HepG2 (cell line): ENCODE measurements around the gene ALDH16A1. TPM values are rescaled to one million over a fixed set of nuclear protein-coding genes. Genes with fewer than 3 reads are reported as not detected.

Experiments
- ATF1 ChIP-seq: IDR thresholded peaks from 2 replicates; pipeline ENCODE4 v1.6.1; 2016; ENCODE audit warnings: mild to moderate bottlenecking, control low read depth
- HDAC6 ChIP-seq: fragments of 200-600 bp; sonication (generic); IDR thresholded peaks from 2 replicates; pipeline ENCODE4 v1.7.0; 2017; ENCODE audit warnings: mild to moderate bottlenecking, antibody characterized with exemption, low read length, low read depth
- MTA1 ChIP-seq: sonication (generic); formaldehyde crosslinking; IDR thresholded peaks from 2 replicates; pipeline ENCODE4 v1.4.0; 2020; ENCODE audit warnings: missing genetic modification reagents, mild to moderate bottlenecking, borderline replicate concordance
- PHF21A ChIP-seq: sonication (generic); formaldehyde crosslinking; IDR thresholded peaks from 2 replicates; pipeline ENCODE4 v1.5.0; 2020; ENCODE audit warnings: mild to moderate bottlenecking, missing genetic modification reagents
- SMAD1 ChIP-seq: sonication (generic); formaldehyde crosslinking; IDR thresholded peaks from 2 replicates; pipeline ENCODE4 v1.4.0; 2020; ENCODE audit warnings: missing genetic modification reagents, low read depth, mild to moderate bottlenecking, borderline replicate concordance
- SP1 ChIP-seq, 2 experiments: fragments of 450-650 bp in 1 of 2; sonication (generic) in 1 of 2; formaldehyde crosslinking in 1 of 2; IDR thresholded peaks; 2 replicates each; pipeline versions ENCODE4 v1.4.0 to v1.6.1; 2016 to 2020; ENCODE audit warnings: missing genetic modification reagents in 1 of 2
- ZFP90 ChIP-seq: sonication (generic); formaldehyde crosslinking; IDR thresholded peaks from 2 replicates; pipeline ENCODE4 v1.8.0; 2022; ENCODE audit warnings: missing genetic modification reagents, mild to moderate bottlenecking, inconsistent platforms, borderline replicate concordance
- ZNF317 ChIP-seq: sonication (generic); formaldehyde crosslinking; IDR thresholded peaks from 2 replicates; pipeline ENCODE4 v1.5.0; 2020; ENCODE audit warnings: mild to moderate bottlenecking, missing genetic modification reagents
- ZNF552 ChIP-seq: sonication (generic); formaldehyde crosslinking; IDR thresholded peaks from 2 replicates; pipeline ENCODE4 v1.9.0; 2022; ENCODE audit warnings: missing genetic modification reagents, mild to moderate bottlenecking, borderline replicate concordance
- polyA plus RNA-seq, 8 experiments: library from polyadenylated mRNA; depleted of rRNA in 3 of 8; stranded (reverse) in 7 of 8; unstranded in 1 of 8; fragments of >200 nt; fragmentation: Illumina TruSeq in 4 of 8; extraction: Trizol in 4 of 8; gene quantifications; 2 replicates each; pipeline versions ENCODE4 v1.2.1 to v1.2.3, GENCODE V29; 2011 to 2016; ENCODE audit warnings: low read depth in 4 of 8, missing spikeins in 1 of 8, mixed read lengths in 1 of 8; ENCODE audit not compliant: insufficient read depth in 1 of 8
- total RNA-seq, 5 experiments: library from RNA; depleted of rRNA; stranded (reverse); fragments of >200 nt; fragmentation: Illumina TruSeq; extraction: Trizol; gene quantifications; 2 replicates each; pipeline ENCODE4 v1.2.3, GENCODE V29; 2016; ENCODE audit warnings: low read depth in 1 of 5
- TF ChIP-seq, protein P1 (sequence below), 2 experiments: sonication (generic) in 1 of 2; formaldehyde crosslinking in 1 of 2; IDR thresholded peaks; 2 replicates each; pipeline versions ENCODE4 v1.6.1 to v1.9.0; 2014 to 2022; ENCODE audit warnings: antibody characterized with exemption in 1 of 2, borderline replicate concordance in 1 of 2, inconsistent platforms in 1 of 2, low read depth in 1 of 2, missing genetic modification reagents in 1 of 2
- TF ChIP-seq, protein P2 (sequence below): sonication (generic); formaldehyde crosslinking; conservative IDR thresholded peaks from 2 replicates; pipeline ENCODE4 v1.4.0; 2020; ENCODE audit warnings: missing genetic modification reagents
- TF ChIP-seq, protein P3 (sequence below): sonication (generic); formaldehyde crosslinking; IDR thresholded peaks from 2 replicates; pipeline ENCODE4 v1.5.1; 2020; ENCODE audit warnings: mild to moderate bottlenecking, missing genetic modification reagents, moderate library complexity
- TF ChIP-seq, protein P4 (sequence below): fragments of 450-650 bp; IDR thresholded peaks from 2 replicates; pipeline ENCODE4 v1.6.1; 2016
- TF ChIP-seq, protein P5 (sequence below): sonication (generic); formaldehyde crosslinking; IDR thresholded peaks from 2 replicates; pipeline ENCODE4 v1.5.0; 2020; ENCODE audit warnings: missing genetic modification reagents, mild to moderate bottlenecking, borderline replicate concordance

ALDH16A1 gene
- total and polyA plus RNA-seq, 2 of the 13 experiments (the other 11 are each of a cell fraction or from before 2014, with no cell fraction given): 8.4 to 34.9 TPM

DNA sequence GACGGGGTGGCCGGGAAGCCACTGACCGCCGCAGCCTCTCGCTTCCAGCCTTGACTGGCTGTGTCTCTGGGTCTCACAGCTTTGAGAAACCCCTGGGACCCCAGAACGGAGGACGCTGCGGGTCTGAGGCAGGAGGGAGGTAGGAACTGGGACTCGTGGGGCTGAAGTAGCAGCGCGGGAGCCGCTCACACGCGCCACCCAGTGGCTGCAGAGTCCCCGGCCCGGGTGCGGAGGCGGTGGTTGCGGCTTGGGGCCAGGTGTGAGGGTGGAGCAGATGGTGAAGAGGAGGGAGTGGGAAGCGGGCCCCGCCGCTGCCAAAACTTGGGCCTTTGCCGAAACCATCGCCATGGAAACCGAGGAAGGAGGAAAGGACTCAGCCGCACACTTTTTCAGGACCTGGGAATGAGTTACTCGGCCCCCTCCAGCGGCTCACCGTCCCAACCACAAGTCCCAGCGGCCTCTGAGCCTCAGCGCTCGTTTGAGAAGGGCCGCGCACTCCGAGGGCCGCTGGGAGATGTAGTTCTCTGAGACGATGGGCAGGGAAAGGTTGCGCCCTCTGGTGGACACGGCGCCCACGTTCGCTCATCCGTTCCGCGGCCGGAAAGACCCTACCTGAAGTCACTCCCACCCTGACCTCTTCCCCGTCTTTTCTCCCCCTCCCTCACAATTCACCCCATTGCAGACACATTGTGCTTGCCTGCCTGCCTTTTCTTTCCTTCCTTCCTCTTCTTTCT lies 9.5 kb upstream of the ALDH16A1 start (continued):
- TF ChIP-seq, protein P1, sequence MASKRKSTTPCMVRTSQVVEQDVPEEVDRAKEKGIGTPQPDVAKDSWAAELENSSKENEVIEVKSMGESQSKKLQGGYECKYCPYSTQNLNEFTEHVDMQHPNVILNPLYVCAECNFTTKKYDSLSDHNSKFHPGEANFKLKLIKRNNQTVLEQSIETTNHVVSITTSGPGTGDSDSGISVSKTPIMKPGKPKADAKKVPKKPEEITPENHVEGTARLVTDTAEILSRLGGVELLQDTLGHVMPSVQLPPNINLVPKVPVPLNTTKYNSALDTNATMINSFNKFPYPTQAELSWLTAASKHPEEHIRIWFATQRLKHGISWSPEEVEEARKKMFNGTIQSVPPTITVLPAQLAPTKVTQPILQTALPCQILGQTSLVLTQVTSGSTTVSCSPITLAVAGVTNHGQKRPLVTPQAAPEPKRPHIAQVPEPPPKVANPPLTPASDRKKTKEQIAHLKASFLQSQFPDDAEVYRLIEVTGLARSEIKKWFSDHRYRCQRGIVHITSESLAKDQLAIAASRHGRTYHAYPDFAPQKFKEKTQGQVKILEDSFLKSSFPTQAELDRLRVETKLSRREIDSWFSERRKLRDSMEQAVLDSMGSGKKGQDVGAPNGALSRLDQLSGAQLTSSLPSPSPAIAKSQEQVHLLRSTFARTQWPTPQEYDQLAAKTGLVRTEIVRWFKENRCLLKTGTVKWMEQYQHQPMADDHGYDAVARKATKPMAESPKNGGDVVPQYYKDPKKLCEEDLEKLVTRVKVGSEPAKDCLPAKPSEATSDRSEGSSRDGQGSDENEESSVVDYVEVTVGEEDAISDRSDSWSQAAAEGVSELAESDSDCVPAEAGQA (IDR thresholded peaks at IDR 0.05; ENCODE audit: low read depth): peak; percentile 69; the same call in 1 of the 2 replicates
- TF ChIP-seq, protein P1 (CRISPR knock-in tag; IDR thresholded peaks at IDR 0.05; ENCODE audit: borderline replicate concordance): no peak
- TF ChIP-seq PHF21A (CRISPR knock-in tag) (peak; percentile 40; the same call in 1 of the 2 replicates), ZNF317 (CRISPR knock-in tag) (peak; percentile 59; the same call in 1 of the 2 replicates), SP1 (IDR thresholded peaks at IDR 0.05) (no peak), SP1 (CRISPR knock-in tag; IDR thresholded peaks at IDR 0.05) (peak; percentile 43; the same call in 1 of the 2 replicates), ZNF552 (no peak), HDAC6 (no peak), ZFP90 (0 out of 2 replicates have a peak, but pooled peaks have one; percentile 27), MTA1 (CRISPR knock-in tag) (peak; percentile 39; the same call in 1 of the 2 replicates), SMAD1 (CRISPR knock-in tag) (0 out of 2 replicates have a peak, but pooled peaks have one; percentile 33), ATF1 (CRISPR knock-in tag) (no peak)
- TF ChIP-seq, protein P2, sequence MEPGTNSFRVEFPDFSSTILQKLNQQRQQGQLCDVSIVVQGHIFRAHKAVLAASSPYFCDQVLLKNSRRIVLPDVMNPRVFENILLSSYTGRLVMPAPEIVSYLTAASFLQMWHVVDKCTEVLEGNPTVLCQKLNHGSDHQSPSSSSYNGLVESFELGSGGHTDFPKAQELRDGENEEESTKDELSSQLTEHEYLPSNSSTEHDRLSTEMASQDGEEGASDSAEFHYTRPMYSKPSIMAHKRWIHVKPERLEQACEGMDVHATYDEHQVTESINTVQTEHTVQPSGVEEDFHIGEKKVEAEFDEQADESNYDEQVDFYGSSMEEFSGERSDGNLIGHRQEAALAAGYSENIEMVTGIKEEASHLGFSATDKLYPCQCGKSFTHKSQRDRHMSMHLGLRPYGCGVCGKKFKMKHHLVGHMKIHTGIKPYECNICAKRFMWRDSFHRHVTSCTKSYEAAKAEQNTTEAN (CRISPR knock-in tag): no peak
- TF ChIP-seq, protein P3, sequence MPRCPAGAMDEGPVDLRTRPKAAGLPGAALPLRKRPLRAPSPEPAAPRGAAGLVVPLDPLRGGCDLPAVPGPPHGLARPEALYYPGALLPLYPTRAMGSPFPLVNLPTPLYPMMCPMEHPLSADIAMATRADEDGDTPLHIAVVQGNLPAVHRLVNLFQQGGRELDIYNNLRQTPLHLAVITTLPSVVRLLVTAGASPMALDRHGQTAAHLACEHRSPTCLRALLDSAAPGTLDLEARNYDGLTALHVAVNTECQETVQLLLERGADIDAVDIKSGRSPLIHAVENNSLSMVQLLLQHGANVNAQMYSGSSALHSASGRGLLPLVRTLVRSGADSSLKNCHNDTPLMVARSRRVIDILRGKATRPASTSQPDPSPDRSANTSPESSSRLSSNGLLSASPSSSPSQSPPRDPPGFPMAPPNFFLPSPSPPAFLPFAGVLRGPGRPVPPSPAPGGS (CRISPR knock-in tag): peak; percentile 48; the same call in 1 of the 2 replicates
- TF ChIP-seq, protein P4, sequence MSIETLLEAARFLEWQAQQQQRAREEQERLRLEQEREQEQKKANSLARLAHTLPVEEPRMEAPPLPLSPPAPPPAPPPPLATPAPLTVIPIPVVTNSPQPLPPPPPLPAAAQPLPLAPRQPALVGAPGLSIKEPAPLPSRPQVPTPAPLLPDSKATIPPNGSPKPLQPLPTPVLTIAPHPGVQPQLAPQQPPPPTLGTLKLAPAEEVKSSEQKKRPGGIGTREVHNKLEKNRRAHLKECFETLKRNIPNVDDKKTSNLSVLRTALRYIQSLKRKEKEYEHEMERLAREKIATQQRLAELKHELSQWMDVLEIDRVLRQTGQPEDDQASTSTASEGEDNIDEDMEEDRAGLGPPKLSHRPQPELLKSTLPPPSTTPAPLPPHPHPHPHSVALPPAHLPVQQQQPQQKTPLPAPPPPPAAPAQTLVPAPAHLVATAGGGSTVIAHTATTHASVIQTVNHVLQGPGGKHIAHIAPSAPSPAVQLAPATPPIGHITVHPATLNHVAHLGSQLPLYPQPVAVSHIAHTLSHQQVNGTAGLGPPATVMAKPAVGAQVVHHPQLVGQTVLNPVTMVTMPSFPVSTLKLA: no peak
- TF ChIP-seq, protein P5, sequence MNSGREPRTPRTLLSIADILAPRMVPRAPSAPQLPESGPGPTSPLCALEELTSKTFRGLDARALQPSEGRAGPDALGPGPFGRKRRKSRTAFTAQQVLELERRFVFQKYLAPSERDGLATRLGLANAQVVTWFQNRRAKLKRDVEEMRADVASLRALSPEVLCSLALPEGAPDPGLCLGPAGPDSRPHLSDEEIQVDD: no peak; the same call in 1 of the 2 replicates
